ENCODE measurements around the gene BTBD19.
"Not testable (repeated sequence)": the region's sequence is repeated elsewhere in the genome, so short reads cannot be mapped to it uniquely, and the experiment has no call there.

The BTBD19 gene

GRCh38 chr1:44788120-44788860 lies 20.0 kb upstream of the BTBD19 start, which contains the start of gene BEST4:
Gene BEST4 (minus strand): TSS chr1:44788170. CDS start chr1:44787705, 465 bp downstream.
- DNase-seq = no peak

GRCh38 chr1:44790968-44791801 lies 17.1 kb upstream of the BTBD19 start:
- no peak for DNase-seq

- DNase-seq = no peak
Measured at GRCh38 chr1:44792736-44793502, 15.4 kb upstream of the BTBD19 start.

- not testable (repeated sequence) for DNase-seq
Measured at GRCh38 chr1:44797886-44798285, 10.4 kb upstream of the BTBD19 start.

GRCh38 chr1:44798481-44799365 lies 9.6 kb upstream of the BTBD19 start:
- peak; percentile 68 for DNase-seq

GRCh38 chr1:44799770-44800584 lies 8.3 kb upstream of the BTBD19 start, which contains the start of gene PLK3:
Gene PLK3 (plus strand): TSS chr1:44800377. CDS start chr1:44800464, 87 bp downstream.
- peak; percentile 96 for DNase-seq

GRCh38 chr1:44801491-44802305 lies 6.6 kb upstream of the BTBD19 start:
- DNase-seq = no peak

- no peak for DNase-seq
Measured at GRCh38 chr1:44802306-44803061, 5.8 kb upstream of the BTBD19 start.

- no peak for DNase-seq
Measured at GRCh38 chr1:44803062-44803311, 5.3 kb upstream of the BTBD19 start.

- DNase-seq = no peak
Measured at GRCh38 chr1:44803312-44804095, 4.8 kb upstream of the BTBD19 start.

- DNase-seq = no peak
Measured at GRCh38 chr1:44805311-44806024, 2.9 kb upstream of the BTBD19 start.

- DNase-seq = no peak
Measured at GRCh38 chr1:44806025-44806703, 2.2 kb upstream of the BTBD19 start.

- DNase-seq = no peak
Measured at GRCh38 chr1:44806704-44807363, 1.5 kb upstream of the BTBD19 start, which contains the start of gene DYNLT4. Gene DYNLT4 (minus strand): TSS chr1:44807351. CDS start chr1:44806668, 683 bp downstream.

GRCh38 chr1:44807364-44808062 lies 810 bp upstream of the BTBD19 start:
- DNase-seq = no peak

GRCh38 chr1:44808938-44809917 lies 905 bp downstream of the BTBD19 start:
- DNase-seq = no peak

All from DMS79 treated with DMSO at 0.1 percent for 48 hours (cell line).